ENCODE data around the gene MYZAP.

Gene MYZAP

DNA sequence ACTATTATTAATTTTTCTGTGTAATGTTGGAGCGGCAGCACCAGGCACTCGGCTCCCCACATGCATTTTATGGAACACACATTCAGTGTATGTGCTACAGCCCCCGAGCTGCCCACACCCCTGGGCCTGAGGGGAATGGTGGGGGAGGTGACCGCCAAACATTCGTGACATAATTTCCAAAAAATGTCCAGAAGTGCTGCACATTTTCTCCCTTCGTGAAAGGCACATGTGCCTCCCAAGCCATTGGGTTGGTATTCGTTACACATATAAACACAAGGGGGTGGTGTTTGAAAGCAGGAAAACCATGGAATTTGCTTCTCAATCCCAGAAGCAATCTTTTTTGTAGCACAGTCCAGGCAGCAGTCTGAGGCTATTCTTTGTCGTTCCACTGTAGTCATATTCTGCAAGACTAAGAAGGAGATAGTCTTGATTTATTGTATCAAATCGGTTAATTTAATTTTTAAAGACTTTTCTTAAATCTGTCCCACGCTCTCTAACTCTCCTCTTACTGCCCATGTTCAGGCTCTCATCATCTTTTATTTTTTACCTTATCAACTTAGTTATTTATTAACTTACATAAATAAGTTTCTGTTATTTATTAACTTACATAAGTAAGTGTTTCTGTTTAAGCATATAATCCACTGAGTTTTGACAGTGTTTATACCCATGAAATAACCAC is 75.6 kb downstream of the MYZAP start:
- peak; percentile 16 for DNase-seq

DNA sequence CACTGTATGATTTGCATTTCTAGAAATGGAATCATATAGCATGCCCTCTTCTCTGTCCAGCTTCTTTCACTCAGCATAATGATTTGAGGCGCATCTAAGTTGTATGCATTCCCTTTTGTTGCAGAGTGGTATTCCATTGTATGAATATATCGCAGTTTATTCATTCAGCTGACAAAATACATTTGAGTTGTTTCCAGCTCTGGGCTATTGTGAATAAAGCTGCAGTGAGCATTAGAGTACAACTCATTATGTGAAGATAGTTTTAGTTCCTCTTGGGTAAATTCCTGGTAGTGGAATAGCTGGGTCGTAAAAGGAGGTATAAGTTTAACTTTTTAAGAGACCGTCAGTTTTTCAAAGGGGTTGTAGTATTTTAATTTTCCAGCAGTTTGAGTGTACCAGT is 76.3 kb downstream of the MYZAP start:
- DNase-seq: no peak

DNA sequence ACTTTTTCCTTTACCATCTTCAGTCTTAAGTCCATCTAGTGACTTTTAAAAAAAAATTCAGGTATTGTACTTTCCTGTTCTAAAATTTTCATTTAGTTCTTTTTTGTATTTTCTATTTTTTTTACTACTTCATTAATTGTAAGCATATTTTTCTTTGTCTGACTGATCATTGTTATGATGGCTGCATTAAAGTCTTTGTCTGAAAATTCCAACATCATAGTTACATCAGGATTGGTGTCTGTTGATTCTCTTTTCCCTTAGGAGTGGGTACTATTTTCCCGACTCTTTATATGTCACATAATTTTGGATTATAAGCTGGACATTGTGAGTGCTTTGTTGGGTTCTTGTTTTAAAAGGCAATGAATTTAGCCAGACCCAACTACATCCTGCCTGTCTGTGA is 79.9 kb downstream of the MYZAP start:
- DNase-seq: no peak

DNA sequence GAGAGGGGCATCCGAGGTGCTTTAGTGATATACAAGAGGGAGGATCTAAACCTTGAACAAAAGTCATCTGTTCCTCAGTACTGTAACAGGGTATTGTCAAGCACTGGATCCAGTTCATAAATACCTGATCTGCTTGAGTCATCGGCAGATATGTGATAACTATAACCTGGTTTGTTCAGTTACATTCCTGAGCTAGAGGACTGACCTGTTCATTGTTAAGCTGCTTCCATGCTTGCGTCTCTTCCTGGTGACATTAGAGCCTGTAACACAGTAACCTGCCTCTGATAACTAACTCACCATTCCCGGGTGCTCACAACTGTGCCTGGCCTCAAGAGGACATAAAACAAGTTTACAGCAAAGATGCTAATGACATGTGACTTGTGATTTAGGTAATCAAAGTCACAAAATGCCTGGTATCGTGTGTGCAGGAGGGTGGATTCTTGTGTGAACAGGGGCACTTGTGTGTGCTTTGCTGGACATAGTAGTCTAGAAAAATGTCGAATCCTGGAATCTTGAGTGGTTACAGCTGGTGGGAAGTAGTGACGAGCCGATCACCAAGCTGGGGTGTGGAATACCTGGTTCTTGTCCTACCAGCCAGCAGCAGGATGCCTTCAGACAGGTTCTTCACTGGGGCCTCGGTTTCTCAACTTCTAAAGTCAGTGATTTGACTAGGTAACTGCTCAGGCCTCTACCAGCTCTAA is 83.9 kb downstream of the MYZAP start:
- DNase-seq: no peak

DNA sequence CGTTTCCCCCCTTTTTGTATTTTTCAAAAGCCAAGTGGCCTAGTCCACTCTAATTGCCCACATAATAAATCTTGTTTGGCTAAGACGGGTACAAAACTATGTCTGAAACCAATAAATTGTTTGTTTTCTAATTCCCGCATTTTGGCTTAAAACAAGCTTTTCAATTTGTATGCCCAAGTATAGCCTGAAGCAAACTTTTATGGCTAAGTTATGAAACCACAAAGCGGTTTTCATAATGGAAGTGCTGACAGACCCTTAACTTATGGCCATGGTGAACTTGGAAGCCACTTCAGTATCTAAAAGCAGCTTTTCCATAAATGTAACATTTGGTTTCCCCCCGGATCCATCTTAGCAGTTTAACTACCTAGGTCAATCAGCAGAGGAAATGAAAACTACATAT is 84.9 kb downstream of the MYZAP start:
- no peak for DNase-seq

DNA sequence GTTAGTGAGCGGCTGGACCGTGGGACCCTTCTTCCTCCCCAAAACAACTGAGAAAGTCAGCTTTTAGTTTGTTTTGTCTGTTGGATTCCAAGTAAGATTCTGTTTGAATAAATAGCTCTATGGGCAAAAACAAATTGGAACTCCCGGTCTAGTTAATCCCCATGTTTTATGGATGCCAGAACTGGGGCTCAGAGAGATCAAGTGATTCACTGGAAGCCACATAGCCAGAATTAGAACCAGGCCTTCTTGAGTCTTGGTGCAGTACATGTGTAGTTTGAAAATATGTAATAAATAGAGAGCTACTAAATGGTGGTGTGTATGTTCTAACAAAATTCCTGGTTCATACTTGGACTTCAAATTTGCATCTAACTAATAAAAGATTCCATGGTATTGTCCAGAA is 85.5 kb downstream of the MYZAP start:
- DNase-seq: no peak

DNA sequence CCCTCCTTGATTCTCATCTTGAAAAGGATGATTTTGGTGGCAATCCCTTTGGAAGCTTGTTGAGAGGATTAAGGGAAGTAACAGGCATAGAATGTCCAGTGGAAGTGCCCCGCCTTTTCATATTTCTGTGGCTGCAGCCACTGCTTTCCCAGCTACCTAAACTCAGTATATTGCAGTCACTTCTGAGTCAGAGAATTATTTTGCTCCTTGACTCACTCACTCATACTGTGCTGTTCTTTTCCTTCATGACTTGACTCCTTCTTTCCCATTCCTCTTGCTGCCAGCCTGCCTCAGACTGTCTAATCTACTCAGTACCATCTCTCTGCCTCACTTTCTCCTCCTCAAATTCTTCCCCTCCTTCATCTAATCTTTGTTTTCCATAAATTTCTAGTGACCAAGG is 88.3 kb downstream of the MYZAP start:
- DNase-seq: no peak

DNA sequence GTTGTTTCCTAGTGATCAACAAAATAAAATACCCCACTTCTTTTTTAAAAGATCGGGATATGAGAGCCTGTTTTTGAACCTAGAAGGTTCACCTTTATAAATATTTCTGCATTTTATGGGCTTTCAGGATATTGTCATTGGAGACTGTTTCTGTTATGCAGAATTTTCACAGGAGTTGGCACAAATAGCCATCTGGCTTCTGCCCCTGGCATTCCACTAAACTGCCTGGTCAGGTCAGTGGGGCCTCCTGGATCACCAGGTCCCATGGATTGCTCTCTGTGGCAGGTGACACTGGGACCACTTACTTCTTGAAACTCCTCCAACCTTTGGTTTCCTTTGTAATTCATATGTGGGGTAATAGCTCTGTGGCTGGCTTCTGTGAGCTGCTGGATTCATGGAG is 89.3 kb downstream of the MYZAP start:
- no peak for DNase-seq

DNA sequence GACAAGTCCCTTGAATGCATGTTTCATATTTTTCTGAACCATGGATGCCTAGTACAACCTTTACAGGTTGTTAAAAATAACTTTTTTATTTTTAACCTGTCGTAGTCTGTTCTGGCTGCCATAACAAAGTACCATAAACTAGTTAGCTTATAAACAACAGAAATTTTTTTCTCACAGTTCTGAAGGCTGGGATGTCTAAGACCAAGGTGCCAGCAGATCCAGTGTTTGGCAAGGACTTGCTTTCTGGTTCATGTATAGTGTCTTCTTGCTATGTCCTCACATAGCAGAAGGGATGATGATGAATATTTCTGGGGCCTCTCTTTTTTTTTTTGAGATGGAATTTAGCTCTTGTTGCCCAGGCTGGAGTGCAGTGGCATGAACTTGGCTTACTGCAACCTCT is 91.8 kb downstream of the MYZAP start:
- no peak for DNase-seq

DNA sequence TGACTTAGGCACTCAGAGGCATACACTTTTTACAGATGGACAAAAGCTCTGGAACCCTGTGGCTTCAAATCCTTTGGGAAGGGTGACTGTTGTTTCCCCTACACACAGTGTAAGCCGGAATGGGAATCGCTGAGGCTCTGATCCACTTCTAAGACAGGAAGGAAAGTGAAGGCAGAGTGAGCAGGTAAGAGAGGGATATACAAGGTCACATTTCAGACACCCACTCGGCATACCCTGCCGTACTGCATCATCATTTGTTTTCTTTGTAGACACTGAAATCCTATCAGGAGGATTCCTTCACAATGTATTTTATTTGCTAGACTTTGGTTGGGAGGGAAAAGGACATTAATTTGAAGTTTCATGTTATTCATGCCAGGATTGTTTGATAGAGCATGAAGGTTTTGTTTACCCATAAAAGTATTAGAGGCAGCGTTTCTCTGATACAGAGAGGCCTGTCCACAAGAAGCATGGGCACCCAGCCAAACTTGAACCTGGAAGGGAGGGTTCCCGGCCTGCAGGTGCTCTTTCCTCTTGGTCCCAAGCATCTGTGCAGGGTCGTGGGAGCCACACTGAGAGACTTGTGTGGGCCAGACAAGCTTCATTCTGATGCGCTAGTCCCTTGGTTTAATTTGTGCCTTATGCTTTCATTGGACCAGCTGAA is 92.9 kb downstream of the MYZAP start:
- no peak for DNase-seq

DNA sequence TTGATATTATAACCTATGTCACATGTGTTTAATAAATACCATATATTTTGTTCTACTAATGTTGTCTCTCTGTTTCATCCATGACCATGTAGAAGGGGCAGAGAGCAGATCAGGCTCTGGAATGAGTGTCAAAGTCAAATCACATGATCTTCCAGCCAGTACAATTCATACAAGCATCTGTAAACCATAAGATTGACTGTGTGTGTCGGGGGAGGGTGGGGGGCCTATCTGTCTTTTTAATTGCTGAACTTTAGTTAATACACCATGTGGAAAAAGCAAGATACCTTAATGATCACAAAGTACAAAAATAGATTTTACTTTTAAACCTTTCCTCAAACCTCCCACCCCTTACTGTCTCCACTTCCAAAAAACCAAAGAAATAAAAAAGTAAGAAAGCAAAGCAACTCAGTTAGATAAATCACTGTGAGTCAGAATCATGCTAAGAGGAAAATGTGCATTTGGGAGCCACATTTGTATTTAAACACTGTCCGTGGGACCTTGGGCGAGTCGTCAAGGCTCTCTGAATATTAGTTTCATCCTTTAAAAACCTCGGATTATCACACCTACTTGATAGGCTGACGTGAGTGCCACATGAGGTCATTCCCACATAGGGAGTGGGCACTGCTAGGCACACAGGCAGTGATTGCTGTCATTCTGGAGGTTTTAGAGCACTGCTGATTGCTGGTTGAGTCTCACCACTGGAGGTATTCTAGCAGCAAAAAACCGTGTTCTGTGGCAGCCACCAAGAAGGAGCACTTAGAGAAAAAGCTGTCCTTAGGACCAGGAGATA is 93.8 kb downstream of the MYZAP start:
- no peak for DNase-seq

DNA sequence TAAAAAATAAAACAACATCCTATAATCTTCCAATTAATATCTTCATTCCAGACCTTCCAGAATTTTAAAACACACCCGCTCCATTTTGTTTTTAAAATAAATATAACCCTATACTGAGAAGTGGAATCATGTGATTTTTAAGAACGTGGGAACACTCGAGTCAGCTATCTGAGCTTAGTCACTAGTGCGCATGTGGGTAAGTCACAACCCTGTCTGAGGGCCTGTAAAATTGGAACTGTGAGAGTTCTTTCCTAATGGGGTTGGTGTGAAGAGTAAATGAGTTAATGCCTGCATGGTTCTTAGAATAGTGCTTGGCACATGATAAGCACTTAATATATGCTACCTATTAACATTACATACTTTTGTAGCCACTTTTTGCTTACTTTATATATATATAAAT is 95.0 kb downstream of the MYZAP start:
- DNase-seq: no peak

DNA sequence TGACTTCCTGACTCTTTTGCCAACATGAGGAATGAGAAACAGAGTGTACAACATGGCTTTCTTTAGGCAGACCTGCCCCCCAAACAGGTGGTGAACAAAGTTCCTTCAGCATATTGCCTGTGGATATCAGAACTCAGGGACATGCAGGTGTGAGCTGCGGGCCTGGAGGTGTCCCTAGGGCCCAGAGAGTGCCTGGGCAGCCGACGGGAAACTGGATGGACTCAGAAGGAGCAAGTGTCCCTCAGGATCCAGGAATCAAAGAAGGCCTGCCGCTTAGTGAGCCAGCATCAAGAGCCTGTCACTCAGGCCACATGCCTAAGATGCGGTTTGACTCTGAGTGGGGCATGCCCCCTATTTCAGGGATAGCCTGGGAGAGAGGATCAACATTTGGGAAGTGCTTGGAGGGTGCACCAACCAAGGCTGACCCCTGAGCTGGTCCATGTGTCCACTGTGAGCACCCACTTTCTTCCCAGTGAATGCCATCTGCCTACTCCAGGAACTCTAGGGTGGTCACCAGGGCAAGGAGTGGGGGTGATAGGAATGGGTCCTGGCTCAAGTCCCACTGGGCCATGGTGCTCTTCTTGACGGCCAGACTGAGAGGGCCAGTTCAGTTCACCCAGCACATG is 98.8 kb downstream of the MYZAP start:
- DNase-seq: no peak

DNA sequence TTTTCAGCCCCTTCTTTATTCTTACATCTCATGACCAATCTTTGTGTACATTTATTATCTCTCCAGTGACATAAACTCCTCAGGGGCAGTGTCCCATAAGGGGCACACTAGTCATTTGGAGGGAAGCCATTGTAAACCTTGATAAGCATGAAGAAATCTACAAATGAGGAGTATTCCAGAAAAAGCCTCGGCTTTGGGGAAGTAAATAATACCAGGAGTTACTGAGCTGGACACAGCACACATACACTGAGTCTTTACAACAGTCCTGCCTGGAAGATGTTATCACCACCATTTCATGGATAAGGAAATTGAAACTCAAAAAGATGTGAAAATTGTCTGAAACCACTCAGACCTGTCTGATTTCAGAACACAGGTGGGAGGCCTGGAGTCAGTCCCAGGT is 99.4 kb downstream of the MYZAP start:
- DNase-seq: no peak

DNA sequence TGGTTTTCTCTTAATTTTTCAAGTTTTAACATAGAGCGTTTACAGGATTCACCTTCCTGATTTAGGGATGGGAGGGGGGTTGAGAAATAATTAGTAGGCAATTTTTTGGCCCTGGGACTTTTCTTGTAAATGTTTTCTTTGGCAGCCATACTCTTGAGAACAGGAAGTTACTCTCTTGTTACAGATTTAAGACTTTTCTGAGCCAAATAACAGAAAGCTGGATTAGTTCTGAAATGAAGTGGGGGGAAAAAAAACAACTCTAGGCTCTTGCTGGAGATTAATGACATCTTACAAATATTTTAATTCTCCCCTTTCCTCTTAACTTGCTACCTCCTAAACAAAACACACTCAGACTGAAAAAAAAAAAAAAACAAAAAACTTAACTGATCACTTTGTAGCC is 101.0 kb downstream of the MYZAP start:
- DNase-seq: no peak

DNA sequence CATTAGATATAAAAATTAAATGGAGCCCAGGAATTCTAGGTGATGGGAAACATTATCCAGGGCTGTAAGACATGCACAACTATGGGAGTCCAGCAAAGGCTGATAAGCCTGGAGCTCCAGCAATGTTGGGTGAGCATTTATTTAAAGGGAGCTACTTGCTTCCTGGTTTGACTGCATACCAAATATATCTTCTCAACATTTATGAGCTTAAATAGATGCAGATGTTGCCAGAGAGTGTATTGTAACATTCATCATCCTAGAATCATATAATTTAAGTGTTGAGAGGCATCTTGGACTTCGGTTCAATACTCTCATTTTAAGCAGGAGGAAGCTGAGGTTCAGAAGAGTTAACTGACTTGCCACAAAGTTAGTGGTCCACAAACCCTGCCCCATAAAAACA is 102.6 kb downstream of the MYZAP start:
- no peak for DNase-seq

DNA sequence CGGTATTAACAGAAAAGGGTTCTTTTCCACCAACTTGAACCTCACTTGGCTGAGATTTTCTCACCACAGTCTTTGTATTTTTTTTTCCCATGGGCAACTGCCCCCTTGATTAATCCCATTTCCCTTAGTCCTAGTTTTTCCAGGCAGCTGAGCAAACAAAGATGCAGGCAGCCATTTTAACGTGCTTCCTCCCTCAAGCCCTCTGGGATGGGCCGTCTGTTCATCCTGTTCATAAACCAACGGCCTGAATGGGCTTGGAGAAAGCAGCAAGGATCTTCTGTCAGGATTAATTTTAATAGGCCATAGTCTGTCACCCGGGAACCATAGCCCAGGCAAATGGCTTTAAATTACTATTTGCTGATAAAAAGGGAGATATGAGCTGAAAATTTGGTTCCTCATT is 104.4 kb downstream of the MYZAP start:
- peak; percentile 87 for DNase-seq

DNA sequence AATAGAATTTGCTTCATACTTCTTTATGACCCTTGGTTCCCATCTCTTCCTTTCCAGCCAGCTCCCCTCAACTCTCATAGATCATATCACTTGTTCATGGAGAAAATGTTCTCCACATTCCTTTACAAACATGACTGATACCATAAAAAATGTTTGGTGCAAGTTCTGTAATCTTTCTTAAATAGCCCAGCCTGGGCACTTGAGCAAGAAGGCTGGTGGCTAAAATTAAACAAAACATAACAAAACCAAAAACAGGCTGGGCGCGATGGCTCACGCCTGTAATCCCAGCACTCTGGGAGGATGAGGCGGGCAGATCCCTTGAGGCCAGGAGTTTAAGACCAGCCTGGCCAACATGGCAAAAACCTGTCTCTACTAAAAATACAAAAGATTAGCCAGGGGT is 105.9 kb downstream of the MYZAP start:
- DNase-seq: no peak

DNA sequence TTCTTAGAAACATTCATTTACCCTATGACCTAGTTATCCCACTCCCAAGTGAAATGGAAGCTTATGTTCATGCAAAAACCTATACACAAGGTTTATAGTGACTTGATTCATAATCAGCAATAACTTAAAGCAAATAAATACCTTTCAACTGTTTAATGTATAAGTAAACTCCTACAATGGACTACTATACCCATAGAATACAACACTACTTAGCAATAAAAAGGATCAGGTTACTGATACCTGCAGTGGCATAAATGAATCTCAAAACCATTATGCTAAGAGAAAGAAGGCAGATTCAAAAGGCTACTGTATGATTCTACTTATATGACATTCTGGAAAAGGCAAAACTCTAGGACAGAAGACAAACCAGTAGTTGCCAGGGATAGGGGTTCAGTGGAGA is 106.5 kb downstream of the MYZAP start:
- peak; percentile 81 for DNase-seq

DNA sequence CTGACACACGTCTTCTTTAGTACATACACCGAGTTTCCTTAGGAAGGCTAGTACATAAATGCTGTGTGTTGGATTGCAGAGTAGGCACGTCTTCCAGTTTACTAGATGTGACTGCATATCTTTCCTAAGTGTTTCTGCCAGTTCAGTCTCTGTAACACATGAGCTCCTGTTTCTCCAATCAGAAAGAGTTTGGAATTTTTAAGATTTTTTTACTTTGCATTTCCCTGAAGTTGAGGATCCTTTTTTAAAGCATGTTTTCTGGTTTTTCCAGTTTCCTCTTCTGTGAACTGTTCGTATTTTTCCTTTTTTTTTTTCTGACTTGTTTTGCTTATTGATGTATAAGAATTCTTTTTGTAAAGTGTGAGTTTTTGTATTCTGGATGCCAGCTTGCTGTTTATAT is 107.3 kb downstream of the MYZAP start:
- no peak for DNase-seq

DNA sequence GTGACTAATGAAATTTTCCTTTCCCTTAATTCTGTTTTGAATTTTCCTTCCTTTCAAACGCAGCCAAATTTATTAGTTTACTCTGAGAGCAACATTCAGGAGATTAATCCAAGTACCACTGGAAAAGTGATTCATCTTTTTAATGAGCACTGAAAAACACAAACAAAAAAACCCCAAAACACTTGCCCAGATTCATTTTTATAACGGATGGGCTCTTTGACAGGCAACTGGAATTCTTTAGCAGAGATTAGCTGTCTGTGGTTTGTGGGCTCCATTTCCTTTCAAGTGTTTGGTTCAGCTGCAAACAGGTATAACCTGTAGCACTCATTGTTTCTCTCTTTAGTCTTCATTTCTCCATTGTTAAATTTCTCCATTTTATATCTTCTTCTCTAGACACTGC is 111.7 kb downstream of the MYZAP start:
- no peak for DNase-seq

DNA sequence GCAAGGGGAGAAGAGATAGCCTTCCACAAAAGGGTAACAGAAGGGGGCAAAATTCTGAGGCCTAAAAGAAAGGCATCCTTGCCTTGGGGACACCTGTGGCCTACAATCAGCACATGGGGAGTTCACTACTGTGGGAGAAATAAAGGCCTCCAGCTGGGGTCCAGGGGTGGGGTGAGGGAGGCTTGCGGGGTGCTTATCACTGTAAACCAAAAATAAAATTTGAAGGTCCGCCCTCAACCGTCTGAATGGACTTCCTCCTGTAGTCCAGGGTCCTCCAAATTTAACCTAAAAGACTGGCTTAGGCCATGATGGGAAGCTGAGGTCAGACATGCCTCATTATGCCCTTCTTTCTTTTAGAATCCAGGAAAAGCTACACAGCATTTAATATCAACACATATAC is 112.7 kb downstream of the MYZAP start:
- no peak for DNase-seq

DNA sequence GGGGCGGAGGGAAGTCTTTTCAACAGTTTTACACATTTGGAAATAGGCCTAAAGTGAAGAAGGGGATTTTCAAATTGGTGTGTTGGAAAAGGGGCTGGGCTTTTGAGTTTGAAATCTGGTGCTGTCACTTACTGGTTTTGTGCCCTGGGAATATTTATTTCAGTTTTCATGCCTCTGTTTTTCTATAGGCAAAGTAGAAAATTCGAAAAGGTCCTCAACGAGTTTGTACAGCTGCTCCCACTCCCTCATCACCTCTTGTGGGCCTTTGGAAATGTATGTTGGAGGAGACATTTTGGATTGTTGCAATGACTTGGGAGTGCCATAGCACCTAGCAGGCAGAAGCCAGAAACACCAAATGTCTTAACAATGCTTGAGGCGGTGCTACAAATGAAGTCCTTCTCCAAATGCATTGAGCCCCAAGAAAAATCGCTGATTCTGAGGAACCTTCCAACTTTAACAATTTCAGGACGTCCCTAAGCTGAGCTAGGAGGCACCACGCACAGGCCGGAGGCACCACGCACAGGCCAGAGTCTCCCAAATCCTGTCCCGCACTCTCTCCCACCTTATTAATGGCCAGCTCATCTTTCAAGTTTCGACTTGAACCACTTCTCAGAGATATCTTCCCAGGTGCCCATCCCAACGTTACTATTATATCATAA is 114.2 kb downstream of the MYZAP start:
- no peak for DNase-seq

Data from NCI-H526 treated with DMSO at 0.1 percent for 48 hours (cell line).